PC-9 (cell line): ENCODE results near the gene KLHL18.

ENCODE experiments used
- EZH2 ChIP-seq: fragments of 200-600 bp; sonication (generic); IDR thresholded peaks from 2 replicates; pipeline ENCODE4 v1.8.0; 2017; ENCODE audit warnings: antibody characterized with exemption, low read depth
- TF ChIP-seq, protein P1 (sequence below): fragments of 200-600 bp; sonication (generic); conservative IDR thresholded peaks from 2 replicates; pipeline ENCODE4 v1.6.1; 2017; ENCODE audit warnings: mixed run types, antibody characterized with exemption, mild to moderate bottlenecking, moderate library complexity

DNA sequence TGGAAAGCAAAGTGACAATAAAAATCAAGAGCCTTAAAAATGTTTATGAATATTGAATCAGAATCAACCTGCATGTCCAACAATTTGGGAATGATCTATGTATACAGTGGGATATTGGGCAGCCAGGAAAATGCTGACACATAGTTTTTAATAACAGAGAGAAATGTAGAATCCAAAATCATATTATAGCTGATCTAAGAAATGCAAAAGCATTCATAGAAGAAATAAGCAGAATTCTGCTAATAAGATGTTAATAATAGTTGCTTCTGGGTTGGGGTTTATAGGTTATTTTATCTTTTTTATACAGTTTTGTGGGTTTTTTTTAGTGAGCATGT, 15.3 kb upstream of the KLHL18 start:
- TF ChIP-seq, protein P1, sequence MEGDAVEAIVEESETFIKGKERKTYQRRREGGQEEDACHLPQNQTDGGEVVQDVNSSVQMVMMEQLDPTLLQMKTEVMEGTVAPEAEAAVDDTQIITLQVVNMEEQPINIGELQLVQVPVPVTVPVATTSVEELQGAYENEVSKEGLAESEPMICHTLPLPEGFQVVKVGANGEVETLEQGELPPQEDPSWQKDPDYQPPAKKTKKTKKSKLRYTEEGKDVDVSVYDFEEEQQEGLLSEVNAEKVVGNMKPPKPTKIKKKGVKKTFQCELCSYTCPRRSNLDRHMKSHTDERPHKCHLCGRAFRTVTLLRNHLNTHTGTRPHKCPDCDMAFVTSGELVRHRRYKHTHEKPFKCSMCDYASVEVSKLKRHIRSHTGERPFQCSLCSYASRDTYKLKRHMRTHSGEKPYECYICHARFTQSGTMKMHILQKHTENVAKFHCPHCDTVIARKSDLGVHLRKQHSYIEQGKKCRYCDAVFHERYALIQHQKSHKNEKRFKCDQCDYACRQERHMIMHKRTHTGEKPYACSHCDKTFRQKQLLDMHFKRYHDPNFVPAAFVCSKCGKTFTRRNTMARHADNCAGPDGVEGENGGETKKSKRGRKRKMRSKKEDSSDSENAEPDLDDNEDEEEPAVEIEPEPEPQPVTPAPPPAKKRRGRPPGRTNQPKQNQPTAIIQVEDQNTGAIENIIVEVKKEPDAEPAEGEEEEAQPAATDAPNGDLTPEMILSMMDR: no peak
- no peak for TF ChIP-seq EZH2
